Erythroblast (primary cell): Measurements from ENCODE around the gene TK2.
"Not testable (repeated sequence)": the region's sequence is repeated elsewhere in the genome, so short reads cannot be mapped to it uniquely, and the experiment has no call there.

ENCODE experiments used
- DNase-seq, 2 experiments: peaks; one replicate each; lab custom pipeline; 2025; lab: John Stamatoyannopoulos, UW
- GATA1 ChIP-seq: IDR thresholded peaks from 2 replicates; pipeline ENCODE4 v1.6.1; 2011; ENCODE audit warnings: low read depth, mild to moderate bottlenecking, control low read depth, low read length, moderate library complexity
- POLR2A ChIP-seq: IDR thresholded peaks from 2 replicates; pipeline ENCODE4 v1.6.1; 2011; ENCODE audit warnings: mild to moderate bottlenecking, low read length

Gene TK2

DNA sequence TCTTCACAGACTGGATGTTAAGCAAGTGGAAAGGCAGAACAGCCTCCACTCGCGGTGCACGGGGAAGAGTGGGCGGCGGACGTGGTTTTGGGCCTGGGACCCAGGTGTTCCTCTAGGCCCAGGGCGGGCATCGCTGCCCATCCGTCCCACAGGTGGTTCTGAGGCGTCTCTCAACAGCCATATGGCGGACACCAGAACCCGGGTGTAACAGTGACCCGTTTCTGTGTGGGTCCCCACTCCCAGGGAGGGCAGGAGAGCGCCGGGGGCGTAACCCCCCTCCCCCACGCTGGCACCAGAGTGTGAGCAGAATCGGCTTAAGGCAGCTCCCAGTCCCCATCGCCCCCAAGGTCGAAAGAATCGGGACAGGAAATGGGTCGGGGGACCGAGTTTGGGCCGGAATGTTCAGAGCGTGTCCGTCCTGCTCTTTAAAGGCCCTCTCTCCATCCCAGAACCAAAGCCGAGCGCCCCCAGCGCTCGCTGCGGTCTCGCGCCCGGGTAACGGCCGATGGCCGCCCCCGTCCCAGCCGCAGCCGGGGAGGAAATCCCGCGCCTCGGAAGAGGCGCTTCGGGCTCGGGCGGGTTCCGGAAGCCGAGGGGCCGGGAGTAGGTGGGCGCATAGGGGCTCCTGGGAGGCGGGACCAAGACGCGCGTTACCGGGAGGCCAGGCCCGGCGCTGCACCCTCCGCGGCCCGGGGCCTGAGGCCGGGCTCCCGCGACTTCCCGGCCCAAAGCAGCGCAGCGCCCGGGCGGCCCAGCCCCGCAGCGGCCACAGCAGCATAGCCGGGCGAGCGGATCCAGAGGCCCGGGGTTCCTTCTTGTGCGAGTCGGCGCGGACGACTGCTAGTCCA is at the start of gene TK2:
Gene TK2, minus strand, starts transcription at position 839 of the 848 bp plus-strand sequence. Its CDS starts 61 bp downstream, at position 778.
- DNase-seq = peak; percentile 75 to 80
- no peak for TF ChIP-seq GATA1
- peak; percentile 49 for TF ChIP-seq POLR2A

DNA sequence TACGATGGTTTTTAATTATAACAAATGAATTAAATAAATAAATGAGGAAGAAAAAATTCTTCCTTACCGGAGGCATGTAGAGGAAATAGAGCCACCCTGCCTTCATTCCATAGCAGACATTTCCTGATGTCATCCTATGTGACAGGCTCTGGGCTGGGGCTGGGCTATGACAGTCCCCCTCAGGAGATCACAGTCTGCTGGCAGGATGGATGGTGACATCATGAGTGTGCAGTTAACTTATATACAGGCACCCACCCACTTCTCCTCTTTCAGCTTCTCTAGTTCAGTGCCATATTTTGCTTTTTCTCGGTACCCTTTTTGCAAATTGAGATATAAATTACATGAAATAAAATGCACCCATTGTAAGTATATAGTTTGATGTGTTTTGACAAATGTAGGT is 48.2 kb upstream of the TK2 start:
- no peak for DNase-seq
- TF ChIP-seq GATA1 (no peak), POLR2A (no peak)

DNA sequence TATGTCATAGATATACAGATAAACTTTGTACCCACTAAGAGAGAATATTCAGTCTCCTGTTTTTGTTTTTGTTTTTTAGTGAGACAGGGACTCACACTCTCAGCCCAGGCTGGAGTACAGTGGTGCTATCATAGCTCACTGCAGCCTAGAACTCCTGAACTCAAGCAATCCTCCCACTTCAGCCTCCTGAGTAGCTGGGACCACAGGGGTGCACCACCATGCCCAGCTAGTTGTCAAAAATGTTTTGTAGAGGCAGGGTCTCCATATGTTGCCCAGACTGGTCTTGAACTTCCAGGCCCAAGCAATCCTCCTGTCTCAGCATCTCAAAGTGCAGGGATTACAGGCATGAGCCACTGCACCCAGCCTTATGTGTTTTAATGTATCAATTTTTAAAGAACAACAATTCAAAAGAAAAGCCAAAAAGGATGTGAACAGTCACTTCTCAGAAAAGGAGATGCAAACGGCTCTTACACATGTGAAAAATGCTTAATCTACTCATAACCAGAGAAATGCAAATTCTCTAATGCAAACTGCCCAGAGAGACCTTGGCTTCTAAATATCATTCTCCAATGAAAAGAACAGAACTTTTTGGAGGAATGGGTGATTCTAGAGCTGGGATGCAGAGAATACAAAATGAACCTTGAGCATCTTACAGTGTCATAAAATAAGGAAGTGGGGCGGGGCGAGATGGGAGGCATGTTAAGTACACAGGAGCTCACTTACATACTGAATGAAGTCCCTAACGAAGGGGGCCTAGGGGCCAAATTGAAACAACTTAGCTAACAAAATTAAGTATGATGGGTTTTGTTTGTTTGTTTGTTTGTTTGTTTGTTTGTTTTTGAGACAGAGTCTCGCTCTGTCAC is 47.3 kb upstream of the TK2 start:
- no peak for DNase-seq
- TF ChIP-seq GATA1 (no peak), POLR2A (no peak)

DNA sequence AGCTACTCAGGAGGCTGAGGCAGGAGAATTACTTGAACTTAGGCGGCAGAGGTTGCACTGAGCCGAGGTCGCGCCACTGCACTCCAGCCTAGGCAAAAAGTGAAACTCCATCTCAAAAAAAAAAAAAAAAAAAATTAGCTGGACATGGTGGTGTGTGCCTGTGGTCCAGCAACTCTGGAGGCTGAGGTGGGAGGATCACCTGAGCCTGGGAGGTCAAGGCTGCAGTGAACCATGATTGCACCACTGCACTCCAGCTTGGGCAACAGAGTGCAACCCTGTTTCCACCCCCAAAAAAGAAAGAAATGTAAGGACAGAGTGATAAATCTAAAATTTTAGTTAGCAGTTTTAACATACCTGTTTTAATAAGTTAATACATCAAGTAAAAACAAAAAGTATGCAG is 46.6 kb upstream of the TK2 start:
- not testable (repeated sequence) for DNase-seq

DNA sequence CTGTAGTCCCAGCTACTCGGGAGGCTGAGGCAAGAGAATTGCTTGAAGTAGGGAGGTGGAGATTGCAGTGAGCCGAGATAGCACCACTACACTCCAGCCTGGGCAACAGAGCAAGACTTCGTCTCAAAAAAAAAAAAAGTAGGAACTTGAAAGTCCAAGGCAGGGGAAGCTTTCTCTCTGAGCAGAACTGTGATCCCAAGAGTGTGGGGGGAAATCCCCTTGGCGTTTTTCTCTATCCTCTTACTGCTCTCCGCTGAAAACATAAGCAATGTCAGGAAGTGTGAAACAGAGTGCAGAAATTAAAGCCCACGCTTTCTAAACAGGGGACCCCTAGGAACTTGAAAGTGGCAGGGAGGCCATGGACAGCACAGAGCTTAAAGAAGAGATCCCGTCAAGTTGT is 44.8 kb upstream of the TK2 start:
- no peak for DNase-seq
- TF ChIP-seq GATA1 (no peak), POLR2A (no peak)

DNA sequence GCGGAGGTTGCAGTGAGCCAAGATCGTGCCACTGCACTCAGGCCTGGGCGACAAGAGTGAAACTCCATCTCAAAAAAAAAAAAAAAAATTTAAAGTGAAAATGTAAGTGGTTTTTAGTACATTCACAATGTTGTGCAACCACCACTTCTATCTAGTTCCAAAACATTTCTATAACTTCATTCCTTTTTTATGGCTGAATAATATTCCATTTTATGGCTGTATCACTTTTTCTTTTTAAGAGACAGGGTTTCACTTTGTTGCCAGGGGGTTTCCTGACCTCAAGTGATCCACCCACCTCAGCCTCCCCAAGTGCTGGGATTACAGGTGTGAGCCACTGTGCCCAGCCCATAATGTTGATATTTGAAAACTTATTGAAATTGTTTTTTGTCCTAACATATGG is 42.9 kb upstream of the TK2 start:
- TF ChIP-seq POLR2A (no peak), GATA1 (no peak)
- DNase-seq = no peak

DNA sequence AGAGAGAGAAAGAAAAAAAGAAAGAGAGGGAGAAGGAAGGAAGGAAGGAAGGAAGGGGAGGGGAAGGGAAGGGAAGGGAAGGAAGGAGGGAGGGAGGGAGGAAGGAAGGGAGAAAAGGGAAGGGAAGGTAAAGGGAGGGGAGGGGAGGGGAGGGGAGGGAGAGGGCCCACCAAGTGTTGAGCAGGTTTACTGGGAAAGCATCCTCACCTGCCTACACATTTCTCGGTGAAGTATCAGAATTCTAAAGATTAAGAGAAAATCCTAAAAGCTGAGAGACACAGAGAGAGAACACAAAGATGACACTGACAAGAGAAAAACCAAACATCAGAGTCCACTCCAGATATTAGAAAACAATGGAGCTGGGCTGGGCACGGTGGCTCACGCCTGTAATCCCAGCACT is 42.3 kb upstream of the TK2 start:
- no peak for DNase-seq
- TF ChIP-seq POLR2A (no peak), GATA1 (no peak)

DNA sequence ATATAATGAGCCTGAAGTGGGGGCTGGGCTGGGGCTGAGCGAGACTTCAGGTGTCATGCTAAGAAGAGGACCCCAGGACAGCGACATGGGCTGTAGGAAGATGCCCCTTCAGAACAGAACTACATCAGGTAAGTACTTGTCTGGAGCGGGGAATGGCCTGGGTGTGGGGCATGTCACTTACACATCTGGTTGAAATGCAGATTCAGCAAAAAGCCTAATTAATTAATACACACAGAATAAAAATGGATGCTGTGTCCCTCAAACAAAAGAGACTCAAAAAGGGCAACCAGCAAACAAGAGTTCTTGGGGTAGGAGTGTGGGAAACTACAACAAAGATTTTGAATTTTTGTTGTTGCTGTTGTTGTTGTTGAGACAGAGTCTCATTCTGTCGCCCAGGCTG is 41.1 kb upstream of the TK2 start:
- DNase-seq = no peak
- TF ChIP-seq GATA1 (no peak), POLR2A (no peak)

DNA sequence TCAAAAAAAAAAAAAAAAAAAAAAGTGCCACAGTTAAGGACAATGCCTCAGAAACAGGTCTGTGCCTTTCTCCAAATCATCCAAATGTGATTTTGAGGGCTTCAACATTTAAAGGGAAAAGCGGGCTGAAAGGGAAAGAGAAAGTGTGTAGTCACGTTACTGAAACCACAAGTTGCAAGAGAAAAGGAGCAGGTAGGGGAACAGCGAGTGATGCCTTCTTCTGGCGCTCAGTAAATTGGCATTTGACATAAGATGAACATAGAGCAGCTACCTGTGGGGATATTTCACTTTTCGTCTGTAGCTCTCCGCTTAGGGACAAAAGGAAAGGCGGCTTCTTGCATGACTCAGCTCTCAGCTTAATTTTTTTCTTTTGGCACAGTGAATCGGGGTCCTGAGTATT is 40.4 kb upstream of the TK2 start:
- DNase-seq = no peak
- TF ChIP-seq POLR2A (no peak), GATA1 (no peak)

DNA sequence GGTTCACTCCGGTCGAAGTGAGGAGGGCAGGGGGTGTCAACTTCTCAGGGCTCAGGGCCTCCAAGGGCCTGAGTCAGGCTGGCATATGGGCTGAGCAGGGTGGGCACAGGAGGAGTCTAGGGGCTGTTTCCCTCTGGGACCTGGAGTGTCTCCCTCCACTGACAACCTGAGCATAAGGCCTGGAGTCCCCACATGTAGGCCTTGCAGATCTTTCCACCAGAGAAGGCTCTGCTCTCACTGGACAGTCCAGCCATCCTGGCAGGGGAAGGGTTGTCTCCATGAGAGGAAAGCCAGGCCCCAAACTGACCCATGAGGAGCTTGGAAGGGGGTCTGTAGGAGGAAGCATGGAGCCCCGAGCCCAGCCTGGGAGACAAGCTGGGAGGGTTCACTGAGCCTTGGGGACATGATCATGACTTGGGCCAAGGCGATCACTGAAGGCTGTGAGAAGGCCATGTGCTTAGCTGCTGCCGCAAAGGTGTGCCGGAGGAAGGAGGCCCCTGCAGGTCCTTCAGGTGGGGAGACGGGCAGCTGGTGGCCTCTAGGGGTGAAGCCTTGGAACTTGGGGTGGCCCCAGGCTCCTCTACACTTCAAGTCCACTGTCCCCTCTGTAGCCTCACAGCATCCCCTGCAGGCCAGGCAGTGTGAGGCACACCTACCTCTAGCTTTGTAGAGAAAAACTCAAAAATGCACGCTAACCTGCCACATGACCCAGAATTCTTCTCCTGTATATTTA is 39.2 kb upstream of the TK2 start:
- no peak for TF ChIP-seq GATA1
- TF ChIP-seq POLR2A = no peak
- peak; percentile 78 to 81 for DNase-seq

DNA sequence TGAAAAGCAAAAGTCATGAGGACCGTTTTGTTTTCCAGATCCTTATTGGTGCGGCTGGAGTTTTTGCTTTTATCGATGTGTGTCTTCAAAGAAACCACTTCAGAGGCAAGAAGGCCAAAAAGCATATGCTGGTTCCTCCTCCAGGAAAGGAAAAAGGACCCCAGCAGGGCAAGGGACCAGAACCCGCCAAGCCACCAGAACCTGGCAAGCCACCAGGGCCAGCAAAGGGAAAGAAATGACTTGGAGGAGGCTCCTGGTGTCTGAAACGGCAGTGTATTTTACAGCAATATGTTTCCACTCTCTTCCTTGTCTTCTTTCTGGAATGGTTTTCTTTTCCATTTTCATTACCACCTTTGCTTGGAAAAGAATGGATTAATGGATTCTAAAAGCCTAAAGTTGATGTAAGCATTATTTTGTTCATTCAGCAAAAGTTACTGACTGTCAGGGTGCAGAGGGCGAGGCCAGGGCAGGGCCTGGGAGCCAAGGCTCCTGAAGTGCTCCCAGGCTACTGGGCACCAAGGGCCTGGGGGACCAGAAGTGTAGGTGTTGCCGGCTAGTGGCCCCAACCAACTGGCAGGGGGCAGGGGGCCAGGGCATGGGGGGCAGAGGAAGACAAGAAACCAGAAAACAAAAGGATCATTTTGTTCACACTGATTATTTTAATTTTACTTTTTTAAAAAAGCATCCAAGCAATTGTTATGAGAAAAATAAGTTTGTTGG is 38.1 kb upstream of the TK2 start:
- no peak for DNase-seq
- TF ChIP-seq GATA1 = no peak
- TF ChIP-seq POLR2A = no peak

DNA sequence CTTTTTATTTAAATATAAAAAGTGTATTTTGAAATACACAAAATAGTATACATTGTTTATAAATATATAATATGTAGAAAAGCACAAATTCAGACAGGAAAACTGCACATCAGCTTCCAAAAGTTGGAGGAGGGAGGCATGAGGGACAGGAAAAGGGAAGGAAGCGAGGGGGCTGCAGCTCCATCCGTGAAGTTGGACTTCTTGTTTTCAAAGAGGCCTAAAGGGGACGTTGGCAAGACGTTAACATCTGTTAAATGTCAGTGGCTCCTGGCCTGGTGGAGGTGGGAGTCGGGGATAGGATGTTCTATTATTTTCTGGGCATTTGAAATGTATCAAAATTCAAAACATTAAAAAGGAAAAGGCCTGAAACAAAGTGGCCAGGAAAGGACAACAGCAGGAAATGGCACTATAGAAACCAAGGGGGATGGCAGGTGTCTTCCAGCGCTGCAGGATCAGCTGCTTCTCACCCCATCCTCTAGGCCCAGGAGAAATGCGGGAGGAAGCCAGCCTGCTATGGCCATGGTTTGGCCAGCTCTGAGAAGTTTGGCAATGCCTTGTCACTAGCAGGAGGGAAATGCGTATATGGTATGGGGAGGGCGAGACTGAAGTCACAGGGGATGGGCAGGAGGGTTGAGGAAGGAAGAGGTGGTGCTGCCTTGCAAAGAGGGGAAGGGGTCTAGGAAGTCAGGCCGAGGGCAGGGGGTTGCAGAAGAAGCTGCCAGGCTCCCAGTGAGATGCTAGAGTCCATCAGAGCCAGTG is 35.7 kb upstream of the TK2 start:
- no peak for TF ChIP-seq POLR2A
- no peak for TF ChIP-seq GATA1
- no peak for DNase-seq
